ENCODE measurements around the gene C11orf91. TPM values are rescaled to one million over a fixed set of nuclear protein-coding genes. Genes with fewer than 3 reads are reported as not detected.

Gene C11orf91
- total RNA-seq, 1 donor from 2014 or later: not detected

Other genes starting within 250 kb of the C11orf91 start
- 270 TPM for gene CD59, start 35.6 kb upstream of the C11orf91 start, total RNA-seq
- gene FBXO3, start 73.7 kb upstream of the C11orf91 start, total RNA-seq: 75.4 TPM
- gene LMO2, start 191.2 kb upstream of the C11orf91 start, total RNA-seq: 16.1 TPM

Data from tongue (tissue), 1 donor.